Neural cell (in vitro differentiated cells): ENCODE results near the gene DNAJB14.

Experiments
- CTCF ChIP-seq: fragments of 450-650 bp; IDR thresholded peaks from 2 replicates; pipeline ENCODE4 v1.5.1; 2014; ENCODE audit warnings: antibody characterized with exemption, mild to moderate bottlenecking, moderate library complexity; ENCODE audit not compliant: poor library complexity, severe bottlenecking
- EP300 ChIP-seq: fragments of 450-650 bp; conservative IDR thresholded peaks from 2 replicates; pipeline ENCODE4 v1.6.1; 2014; ENCODE audit warnings: antibody characterized with exemption, mild to moderate bottlenecking, moderate library complexity; ENCODE audit not compliant: poor library complexity, severe bottlenecking
- EZH2 ChIP-seq: fragments of 200-600, 300-800 bp; shearing (Covaris generic), sonication (generic); IDR thresholded peaks from 2 replicates; pipeline ENCODE4 v1.6.1; 2014; ENCODE audit warnings: antibody characterized with exemption, low read length, borderline replicate concordance, mild to moderate bottlenecking; ENCODE audit not compliant: insufficient read depth, poor library complexity, severe bottlenecking
- MXI1 ChIP-seq: fragments of 450-650 bp; conservative IDR thresholded peaks from 2 replicates; pipeline ENCODE4 v1.6.1; 2014; ENCODE audit warnings: antibody characterized with exemption, mild to moderate bottlenecking; ENCODE audit not compliant: poor library complexity, severe bottlenecking
- POLR2AphosphoS5 ChIP-seq: IDR thresholded peaks from 2 replicates; pipeline ENCODE4 v1.6.1; 2012
- RAD21 ChIP-seq: fragments of 450-650 bp; conservative IDR thresholded peaks from 2 replicates; pipeline ENCODE4 v1.6.1; 2014; ENCODE audit warnings: antibody characterized with exemption, mild to moderate bottlenecking, moderate library complexity
- REST ChIP-seq: IDR thresholded peaks from 2 replicates; pipeline ENCODE4 v1.6.1; 2012; ENCODE audit warnings: borderline replicate concordance
- SMC3 ChIP-seq: fragments of 450-650 bp; conservative IDR thresholded peaks from 2 replicates; pipeline ENCODE4 v1.6.1; 2014; ENCODE audit warnings: antibody characterized with exemption, mild to moderate bottlenecking, moderate library complexity; ENCODE audit not compliant: poor library complexity
- TAF1 ChIP-seq: IDR thresholded peaks from 2 replicates; pipeline ENCODE4 v1.6.1; 2012; ENCODE audit warnings: low read depth

GRCh38 chr4:99863804-99864203 lies 82.6 kb downstream of the DNAJB14 start:
- TF ChIP-seq CTCF (no peak), EP300 (no peak), EZH2 (no peak), MXI1 (no peak), SMC3 (no peak), POLR2AphosphoS5 (no peak), RAD21 (no peak), TAF1 (no peak), REST (no peak)
